Transverse colon (tissue), 4 donors: Measurements from ENCODE around the gene PKNOX1. TPM values are rescaled to one million over a fixed set of nuclear protein-coding genes. Genes with fewer than 3 reads are reported as not detected.

Experiments used
- DNase-seq: peaks from one replicate; pipeline ENCODE4 v3.0.0-alpha.2; 2019
- H3K27ac ChIP-seq, 4 donors: fragments of 200-600 bp; sonication (generic); 2 replicates each; pipeline ENCODE4 v1.5.1; 2016 to 2018; ENCODE audit warnings: inconsistent platforms in 4 of 4
- H3K27me3 ChIP-seq: fragments of 200-600 bp; sonication (generic); 2 replicates; pipeline ENCODE4 v1.5.1; 2017; ENCODE audit warnings: inconsistent platforms
- H3K36me3 ChIP-seq, 4 donors: fragments of 200-600 bp; sonication (generic); 2 replicates each; pipeline ENCODE4 v1.5.1; 2017 to 2019; ENCODE audit warnings: inconsistent platforms in 4 of 4
- H3K4me1 ChIP-seq, 4 donors: fragments of 200-600 bp; sonication (generic); 2 replicates each; pipeline ENCODE4 v1.5.1; 2017 to 2020; ENCODE audit warnings: inconsistent platforms in 4 of 4
- H3K4me3 ChIP-seq, 4 donors: fragments of 200-600 bp; sonication (generic); 1 replicate in 1 of 4; 2 replicates in 3 of 4; pipeline versions ENCODE4 v1.5.1 to v1.6.1; 2017 to 2019; ENCODE audit warnings: inconsistent platforms in 4 of 4
- H3K9me3 ChIP-seq, 2 donors: fragments of 200-600 bp; sonication (generic); 2 replicates each; pipeline ENCODE4 v1.5.1; 2017 to 2019; ENCODE audit warnings: inconsistent platforms in 2 of 2
- CTCF ChIP-seq, 5 experiments: fragments of 200-600 bp in 3 of 5; fragments of 450-650 bp in 2 of 5; sonication (generic) in 3 of 5; IDR thresholded peaks; 1 replicate in 2 of 5; 2 replicates in 3 of 5; pipeline ENCODE4 v1.5.1; 2016 to 2017; ENCODE audit warnings: antibody characterized with exemption in 5 of 5, inconsistent platforms in 3 of 5, mild to moderate bottlenecking in 2 of 5, moderate library complexity in 1 of 5
- EP300 ChIP-seq: sonication (generic); formaldehyde crosslinking; IDR thresholded peaks from one replicate; pipeline ENCODE4 v1.6.1; 2017; ENCODE audit warnings: antibody characterized with exemption, low read depth
- POLR2A ChIP-seq: fragments of 450-650 bp; IDR thresholded peaks from one replicate; pipeline ENCODE4 v1.6.1; 2016; ENCODE audit warnings: antibody characterized with exemption, mild to moderate bottlenecking, moderate library complexity
- POLR2AphosphoS5 ChIP-seq, 3 donors: sonication (generic); formaldehyde crosslinking; IDR thresholded peaks; one replicate each; pipeline ENCODE4 v1.6.1; 2016; ENCODE audit warnings: antibody characterized with exemption in 3 of 3
- WGBS, 2 donors: methylation state at CpG; one replicate each; pipeline ENCODE4 v1.1.5; 2018; ENCODE audit warnings: low coverage in 1 of 2; 5-methylcytosine and 5-hydroxymethylcytosine counted together
- in situ Hi-C, 4 donors: fragments of 200-750 bp; cut with MboI; loops; one replicate each; pipeline versions ENCODE4 v1.15.0 to v1.15.1; 2017; ENCODE audit warnings: low sequenced_read_pairs in 3 of 4, low pct_ligation_motif_present in 1 of 4, low pct_unique_long_range_greater_than_20kb in 1 of 4
- intact Hi-C: fragments of 100-400 bp; cut with DNase I; formaldehyde crosslinking; loops from one replicate; pipeline ENCODE4 v1.15.1; 2023; ENCODE audit warnings: low total_unique reads
- total RNA-seq, 4 donors: library from RNA; depleted of rRNA; stranded (reverse); fragments of >200 nt; gene quantifications; one replicate each; pipeline ENCODE4 v1.1.0, GENCODE V29; 2016

Gene PKNOX1
- total RNA-seq, 4 donors from 2014 or later, result 9.4 to 140 (median 25.1) TPM

- 43 to 44% methylated on average over 6 of the region's 6 CpGs for WGBS, 2 donors
- DNase-seq, result no peak
- Histone ChIP-seq H3K27ac (peak overlapping the region; percentile 98 to 100 (median 100)), H3K27me3 (no peaks in the 10 kb centered on the region), H3K9me3 (no peaks in the 10 kb centered on the region), H3K4me3 (peak overlapping the region; percentile 50 to 96 (median 84)), H3K36me3 (no peaks in the 10 kb centered on the region), H3K4me1 (peaks cover 10 to 31% (median 17%) of the 10 kb centered on the region in 4 donors)
- intact Hi-C loops, result no loop called here
- no peak for TF ChIP-seq POLR2A
- no peak for TF ChIP-seq CTCF (IDR thresholded peaks at IDR 0.05)
- TF ChIP-seq EP300, result no peak
- no peak for TF ChIP-seq POLR2AphosphoS5 (IDR thresholded peaks at IDR 0.05)
- in situ Hi-C loops, result loop anchor here in 1 of 4 donors (10.0 kb wide), 1 partner anchor 61 kb away; no protein-coding TSS in a partner anchor
Measured at GRCh38 chr21:42975886-42976608, 1.7 kb downstream of the PKNOX1 start.

GRCh38 chr21:42980312-42981213 is 6.2 kb downstream of the PKNOX1 start:
- Histone ChIP-seq H3K4me1 (peaks cover 6 to 18% (median 11%) of the 10 kb centered on the region in 4 donors), H3K27ac (no peak overlapping the region), H3K36me3 (no peaks in the 10 kb centered on the region), H3K27me3 (no peaks in the 10 kb centered on the region), H3K9me3 (no peaks in the 10 kb centered on the region), H3K4me3 (no peak overlapping the region)
- WGBS, 2 donors, result 73 to 76% methylated on average over 9 to 10 of the region's 10 CpGs
- TF ChIP-seq POLR2AphosphoS5 (IDR thresholded peaks at IDR 0.05) (no peak), EP300 (no peak), POLR2A (no peak), CTCF (IDR thresholded peaks at IDR 0.05) (no peak)
- in situ Hi-C loops, result loop anchor here in 1 of 4 donors (10.0 kb wide), 1 partner anchor 66 kb away; no protein-coding TSS in a partner anchor
- DNase-seq, result no peak
- intact Hi-C loops, result no loop called here

- in situ Hi-C loops, result loop anchor here in 1 of 4 donors (10.0 kb wide), 1 partner anchor 66 kb away; no protein-coding TSS in a partner anchor
- intact Hi-C loops, result no loop called here
Measured at GRCh38 chr21:42981214-42981523, 6.8 kb downstream of the PKNOX1 start.

More at GRCh38 chr21:42981214-42981523, 6.8 kb downstream of the PKNOX1 start:
- H3K27me3 ChIP-seq, result no peaks in the 10 kb centered on the region
- TF ChIP-seq EP300, result no peak
- TF ChIP-seq CTCF (IDR thresholded peaks at IDR 0.05), result no peak
- no peak for TF ChIP-seq POLR2A
- no peak for TF ChIP-seq POLR2AphosphoS5 (IDR thresholded peaks at IDR 0.05)
- no peak for DNase-seq
- no peak overlapping the region for H3K4me3 ChIP-seq
- no peak overlapping the region for H3K27ac ChIP-seq
- H3K4me1 ChIP-seq, result peaks cover under 1 to 12% (median 5%) of the 10 kb centered on the region in 4 donors
- 69 to 73% methylated on average over 4 to 5 of the region's 5 CpGs for WGBS, 2 donors
- no peaks in the 10 kb centered on the region for H3K9me3 ChIP-seq
- no peaks in the 10 kb centered on the region for H3K36me3 ChIP-seq
